Osteoblast (primary cell): Measurements from ENCODE around the gene LAMB2. TPM values are rescaled to one million over a fixed set of nuclear protein-coding genes. Genes with fewer than 3 reads are reported as not detected.

Experiments
- DNase-seq: peaks from one replicate; pipeline ENCODE4 v3.0.0; 2011; ENCODE audit warnings: low spot score, mixed read lengths; ENCODE audit not compliant: insufficient read length; ENCODE audit errors: missing footprints
- H2AFZ ChIP-seq: 2 replicates; pipeline ENCODE4 v1.6.0; 2011; ENCODE audit warnings: mild to moderate bottlenecking, low read length
- H3K27ac ChIP-seq: 2 replicates; pipeline ENCODE4 v1.5.1; 2011; ENCODE audit warnings: mild to moderate bottlenecking, low read depth, low read length, moderate library complexity
- H3K27me3 ChIP-seq: 2 replicates; pipeline ENCODE4 v1.6.0; 2012; ENCODE audit warnings: mild to moderate bottlenecking, control low read depth, inconsistent platforms, low read length, moderate library complexity; ENCODE audit not compliant: insufficient read depth
- H3K36me3 ChIP-seq: 2 replicates; pipeline ENCODE4 v1.5.1; 2011; ENCODE audit warnings: mild to moderate bottlenecking, low read length, control low read depth, moderate library complexity; ENCODE audit not compliant: insufficient read depth
- H3K4me1 ChIP-seq: 2 replicates; pipeline ENCODE4 v1.5.1; 2011; ENCODE audit warnings: mild to moderate bottlenecking, low read length, control low read depth, moderate library complexity; ENCODE audit not compliant: insufficient read depth
- H3K4me2 ChIP-seq: 2 replicates; pipeline ENCODE4 v1.6.0; 2011; ENCODE audit warnings: mild to moderate bottlenecking, low read length; ENCODE audit not compliant: insufficient read depth
- H3K4me3 ChIP-seq: fragments of 200-600 bp; sonication (generic); 3 replicates; pipeline ENCODE4 v1.5.1; 2012; ENCODE audit warnings: mild to moderate bottlenecking, low read length, inconsistent platforms; ENCODE audit not compliant: insufficient read depth
- H3K79me2 ChIP-seq: 2 replicates; pipeline ENCODE4 v1.6.0; 2012; ENCODE audit warnings: mild to moderate bottlenecking, low read length, control low read depth, inconsistent platforms; ENCODE audit not compliant: insufficient read depth
- H3K9me3 ChIP-seq: 2 replicates; pipeline ENCODE4 v1.5.1; 2011; ENCODE audit warnings: low read depth, low read length, control low read depth
- H4K20me1 ChIP-seq: 2 replicates; pipeline ENCODE4 v1.6.0; 2012; ENCODE audit warnings: mild to moderate bottlenecking, low read length, control low read depth; ENCODE audit not compliant: insufficient read depth
- CTCF ChIP-seq: IDR thresholded peaks from 2 replicates; pipeline ENCODE4 v1.5.1; 2011; ENCODE audit warnings: mild to moderate bottlenecking, low read depth, low read length, moderate library complexity; ENCODE audit errors: extremely low read depth
- total RNA-seq: library from RNA; depleted of rRNA; stranded (reverse); fragments of >200 nt; gene quantifications from 2 replicates; pipeline ENCODE4 v1.2.3, GENCODE V29; 2012

The LAMB2 gene
- total RNA-seq, result 355 and 450 TPM in 2 replicates

GRCh38 chr3:49132437-49133225 is at the start of gene LAMB2:
LAMB2 (minus strand) TSS chr3:49133050; CDS start chr3:49132867, 183 bp downstream.
- peak; percentile 94 for DNase-seq
- Histone ChIP-seq H3K79me2 (peaks cover 44% of the 10 kb centered on the region), H3K4me1 (peaks cover 16% of the 10 kb centered on the region), H3K36me3 (peaks cover 42% of the 10 kb centered on the region), H3K4me2 (peak within 1 kb of the TSS; percentile 99), H3K4me3 (peak within 1 kb of the TSS; percentile 99), H3K9me3 (no peaks in the 10 kb centered on the region), H3K27ac (peak within 1 kb of the TSS; percentile 88), H3K27me3 (no peaks in the 10 kb centered on the region), H2AFZ (peak within 1 kb of the TSS; percentile 99), H4K20me1 (peaks cover 26% of the 10 kb centered on the region)
- TF ChIP-seq CTCF, result no peak

- Histone ChIP-seq H3K4me2 (no peak overlapping the region), H3K36me3 (no peaks in the 10 kb centered on the region), H2AFZ (no peak overlapping the region), H3K4me3 (no peak overlapping the region), H3K27me3 (no peaks in the 10 kb centered on the region), H3K4me1 (no peaks in the 10 kb centered on the region), H4K20me1 (no peaks in the 10 kb centered on the region), H3K27ac (no peak overlapping the region), H3K79me2 (no peaks in the 10 kb centered on the region), H3K9me3 (no peaks in the 10 kb centered on the region)
- no peak for TF ChIP-seq CTCF
- no peak for DNase-seq
These were observed 48.5 kb upstream of the LAMB2 start for GRCh38 chr3:49181351-49181750.

- Histone ChIP-seq H3K27me3 (no peaks in the 10 kb centered on the region), H4K20me1 (no peaks in the 10 kb centered on the region), H3K9me3 (no peaks in the 10 kb centered on the region), H3K36me3 (peaks cover 3% of the 10 kb centered on the region), H3K4me2 (no peak overlapping the region), H3K27ac (no peak overlapping the region), H3K4me3 (no peak overlapping the region), H3K79me2 (no peaks in the 10 kb centered on the region), H2AFZ (no peak overlapping the region), H3K4me1 (no peaks in the 10 kb centered on the region)
- peak; percentile 31 for DNase-seq
- TF ChIP-seq CTCF, result no peak
These were observed 47.3 kb upstream of the LAMB2 start for GRCh38 chr3:49180116-49180515.

- H4K20me1 ChIP-seq, result no peaks in the 10 kb centered on the region
- TF ChIP-seq CTCF, result no peak
- H3K27ac ChIP-seq, result no peak overlapping the region
- H3K4me2 ChIP-seq, result no peak overlapping the region
- peaks cover 7% of the 10 kb centered on the region for H3K79me2 ChIP-seq
- no peak overlapping the region for H3K4me3 ChIP-seq
- H3K27me3 ChIP-seq, result no peaks in the 10 kb centered on the region
- H3K4me1 ChIP-seq, result peaks cover 14% of the 10 kb centered on the region
- peak; percentile 52 for DNase-seq
- H2AFZ ChIP-seq, result no peak overlapping the region
- H3K9me3 ChIP-seq, result no peaks in the 10 kb centered on the region
- peaks cover 3% of the 10 kb centered on the region for H3K36me3 ChIP-seq
These were observed 44.2 kb upstream of the LAMB2 start for GRCh38 chr3:49177073-49177472.
